LNCAP (cell line): Measurements from ENCODE around the gene WDR89.

ENCODE experiments used
- TF ChIP-seq, protein P1 (sequence below): fragments of 450-650 bp; IDR thresholded peaks from 2 replicates; pipeline ENCODE4 v1.5.1; 2017; ENCODE audit warnings: mild to moderate bottlenecking

Gene WDR89

DNA sequence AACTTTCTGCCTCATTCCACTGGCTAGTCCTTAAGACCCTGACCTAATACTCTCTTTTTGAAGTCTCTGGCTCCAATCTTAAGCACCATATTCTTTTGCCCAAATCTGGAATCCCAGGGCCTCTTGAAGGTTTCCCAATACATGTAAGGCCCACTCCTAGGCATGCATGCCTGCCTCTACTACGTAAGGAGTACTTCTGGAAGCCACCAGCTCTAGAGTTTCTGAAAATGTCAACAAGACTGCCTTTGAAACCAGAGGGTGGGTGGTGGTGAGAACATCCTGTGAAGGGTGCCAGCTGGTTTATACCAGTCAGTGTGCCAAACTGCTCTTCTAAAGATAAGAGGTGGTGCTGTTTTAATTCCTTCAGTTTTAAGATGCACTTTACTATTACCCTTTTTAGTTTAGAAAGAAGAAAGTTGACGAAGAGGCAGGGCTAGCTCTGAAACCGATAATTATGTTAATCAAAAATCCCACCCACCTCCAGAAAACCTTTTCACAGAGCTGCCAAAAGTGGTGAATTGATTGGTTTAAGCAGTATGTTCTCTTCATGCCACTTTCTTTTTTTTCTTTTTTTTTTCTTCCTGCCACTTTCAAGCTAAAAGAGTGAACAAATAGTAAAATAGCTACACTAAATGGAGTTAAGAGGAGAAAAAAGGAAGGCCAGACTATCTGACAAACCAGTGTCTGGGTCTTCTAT, 8.7 kb upstream of the WDR89 start:
- TF ChIP-seq, protein P1, sequence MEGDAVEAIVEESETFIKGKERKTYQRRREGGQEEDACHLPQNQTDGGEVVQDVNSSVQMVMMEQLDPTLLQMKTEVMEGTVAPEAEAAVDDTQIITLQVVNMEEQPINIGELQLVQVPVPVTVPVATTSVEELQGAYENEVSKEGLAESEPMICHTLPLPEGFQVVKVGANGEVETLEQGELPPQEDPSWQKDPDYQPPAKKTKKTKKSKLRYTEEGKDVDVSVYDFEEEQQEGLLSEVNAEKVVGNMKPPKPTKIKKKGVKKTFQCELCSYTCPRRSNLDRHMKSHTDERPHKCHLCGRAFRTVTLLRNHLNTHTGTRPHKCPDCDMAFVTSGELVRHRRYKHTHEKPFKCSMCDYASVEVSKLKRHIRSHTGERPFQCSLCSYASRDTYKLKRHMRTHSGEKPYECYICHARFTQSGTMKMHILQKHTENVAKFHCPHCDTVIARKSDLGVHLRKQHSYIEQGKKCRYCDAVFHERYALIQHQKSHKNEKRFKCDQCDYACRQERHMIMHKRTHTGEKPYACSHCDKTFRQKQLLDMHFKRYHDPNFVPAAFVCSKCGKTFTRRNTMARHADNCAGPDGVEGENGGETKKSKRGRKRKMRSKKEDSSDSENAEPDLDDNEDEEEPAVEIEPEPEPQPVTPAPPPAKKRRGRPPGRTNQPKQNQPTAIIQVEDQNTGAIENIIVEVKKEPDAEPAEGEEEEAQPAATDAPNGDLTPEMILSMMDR = no peak

DNA sequence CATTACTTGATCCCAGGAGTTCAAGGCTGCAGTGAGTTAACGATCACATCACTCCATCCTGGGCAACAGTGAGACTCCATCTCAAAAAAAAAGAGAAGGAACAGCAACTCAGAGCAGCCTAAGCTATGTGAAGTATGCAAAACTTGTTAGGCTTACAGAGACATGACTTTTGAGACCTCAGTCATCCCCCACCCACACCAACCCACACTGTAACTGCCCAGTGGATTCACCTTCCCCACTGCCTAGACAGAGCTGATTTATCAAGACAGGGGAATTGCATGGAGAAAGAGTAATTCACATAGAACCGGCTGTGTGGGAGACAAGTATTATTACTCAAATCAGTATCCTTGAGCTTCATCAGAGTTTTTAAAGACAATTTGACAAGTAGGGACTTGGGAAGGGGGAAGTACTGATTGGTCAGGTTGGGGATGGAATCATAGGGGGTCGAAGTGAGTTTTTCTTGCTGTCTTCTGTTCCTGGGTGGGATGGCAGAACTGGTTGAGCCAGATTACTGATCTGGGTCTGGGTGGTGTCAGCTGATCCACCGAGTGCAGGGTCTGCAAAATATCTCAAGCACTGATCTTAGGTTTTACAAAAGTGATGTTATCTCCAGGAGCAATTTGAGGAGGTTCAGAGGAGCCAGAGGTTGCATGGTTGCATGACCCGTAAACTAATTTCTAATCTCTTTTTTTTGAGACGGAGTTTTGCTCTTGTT, 6.2 kb upstream of the WDR89 start:
- TF ChIP-seq, protein P1 = no peak

DNA sequence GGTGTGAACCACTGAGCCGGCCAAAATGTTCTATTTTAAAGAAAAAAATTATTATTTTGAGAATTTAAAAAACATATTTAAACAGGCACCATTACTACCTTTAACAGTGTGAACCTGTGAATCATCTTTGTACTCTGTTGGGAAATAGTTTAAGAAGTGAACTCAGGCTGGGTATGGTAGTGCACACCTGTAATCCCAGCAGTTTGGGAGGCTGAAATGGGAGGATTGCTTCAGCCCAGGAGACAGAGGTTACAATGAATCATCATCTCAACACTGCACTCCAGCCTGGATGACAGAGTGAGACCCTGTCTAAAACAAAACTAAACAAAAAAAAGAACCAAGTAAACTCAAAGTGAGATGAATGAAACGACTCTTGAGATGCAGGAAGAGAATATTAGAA, 3.1 kb upstream of the WDR89 start:
- TF ChIP-seq, protein P1 = no peak

DNA sequence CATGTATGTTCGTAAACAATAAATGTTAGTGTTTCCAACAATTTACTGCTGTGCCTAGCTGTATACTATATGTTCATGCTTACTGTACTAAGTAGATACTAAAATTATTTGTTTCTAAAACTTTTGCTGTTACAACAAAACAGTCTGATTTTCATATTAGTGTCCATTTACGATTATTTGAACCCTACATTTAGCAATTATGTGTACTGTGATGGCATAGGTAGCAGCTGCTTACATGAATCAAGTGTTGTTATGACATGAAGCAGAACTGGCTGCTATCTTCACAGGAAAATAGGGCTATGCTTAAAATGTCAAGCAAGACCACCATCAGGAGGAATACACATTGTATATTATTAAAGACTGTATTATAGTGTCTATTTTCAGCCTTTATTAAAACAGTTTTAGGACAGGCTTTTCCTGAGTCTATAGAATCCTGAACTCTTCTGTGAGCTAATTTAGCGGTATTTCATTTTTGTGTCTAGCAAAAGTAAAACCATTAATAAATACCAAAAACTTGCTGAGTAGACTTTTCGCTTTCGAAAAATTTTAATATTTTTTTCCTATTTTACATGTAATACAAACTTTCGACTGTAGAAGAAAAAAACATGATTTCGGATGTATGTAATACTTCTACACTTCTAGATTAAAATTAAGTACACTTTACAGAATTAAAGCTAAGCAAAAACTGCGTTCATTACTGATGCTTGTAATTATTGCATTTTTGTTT, 1.1 kb upstream of the WDR89 start:
- TF ChIP-seq, protein P1 = no peak

DNA sequence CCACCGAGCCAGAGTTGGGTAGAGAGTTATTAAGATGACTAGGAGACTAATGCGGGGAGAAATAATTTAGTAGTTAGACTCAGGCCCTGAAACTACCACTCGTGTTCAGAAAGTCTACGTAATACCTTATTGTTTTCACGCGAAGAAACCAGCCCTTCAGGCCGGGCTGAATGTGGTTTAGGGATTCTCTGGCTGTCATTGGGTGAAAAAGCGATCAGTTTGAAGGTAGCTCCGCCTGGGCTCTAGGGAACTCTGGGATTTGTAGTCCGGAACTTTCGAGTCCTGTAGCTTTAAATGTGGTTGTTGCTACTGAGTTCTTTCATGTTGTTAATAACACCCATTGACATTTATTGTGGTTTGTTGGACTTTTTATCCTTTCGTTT, 549 bp upstream of the WDR89 start:
- TF ChIP-seq, protein P1 = no peak

DNA sequence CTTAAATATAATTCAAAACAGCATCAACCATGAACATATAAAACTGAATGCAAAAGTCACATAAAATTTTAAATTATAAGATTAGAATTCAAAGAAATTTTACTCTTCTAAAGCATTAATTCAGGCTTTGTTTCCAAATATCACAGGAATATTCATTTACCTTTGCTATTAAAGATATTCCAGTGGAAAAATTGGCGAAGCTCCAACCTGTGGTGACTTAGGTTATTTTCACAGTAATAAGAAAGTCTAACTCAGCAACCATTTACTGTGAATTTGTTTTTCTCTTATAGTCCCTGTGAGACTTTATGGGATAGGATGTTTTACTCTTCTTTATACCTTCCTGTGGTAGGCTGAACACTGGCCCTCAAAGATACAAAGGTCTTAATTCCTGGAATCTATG, 3.2 kb downstream of the WDR89 start:
- TF ChIP-seq, protein P1 = no peak

DNA sequence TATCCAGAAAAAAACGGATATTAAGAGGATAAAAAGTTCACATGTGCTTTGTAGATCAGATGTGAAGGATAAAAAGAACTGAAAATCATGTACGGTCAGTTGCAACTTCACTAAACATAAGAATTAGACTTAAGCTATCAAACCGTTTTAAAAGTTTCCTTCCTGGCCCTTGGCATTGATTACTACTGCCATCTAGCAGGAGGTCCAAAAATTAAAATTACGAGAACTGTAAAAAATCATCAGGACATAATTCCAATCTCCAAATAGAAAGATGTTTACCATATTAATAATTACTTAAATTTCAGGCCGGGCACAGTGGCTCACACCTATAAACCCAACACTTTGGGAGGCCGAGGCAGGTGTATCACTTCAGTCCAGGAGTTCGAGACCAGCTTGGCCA, 7.9 kb downstream of the WDR89 start:
- TF ChIP-seq, protein P1 = peak; percentile 49
